ENCODE results near the gene FANCC. TPM values are rescaled to one million over a fixed set of nuclear protein-coding genes. Genes with fewer than 3 reads are reported as not detected.

The FANCC gene
- total RNA-seq, 4 donors from 2014 or later: 7.7 to 27.8 (median 9.0) TPM

- no peaks in the 10 kb centered on the region for H3K9me3 ChIP-seq
- no peaks in the 10 kb centered on the region for H3K27me3 ChIP-seq
- H3K27ac ChIP-seq: no peak overlapping the region
- 50% methylated on average over 3 of the region's 3 CpGs for WGBS
- DNase-seq (ENCODE audit: low spot score in 2 of 2): no peak
- no peak for TF ChIP-seq POLR2AphosphoS5 (IDR thresholded peaks at IDR 0.05)
- TF ChIP-seq EP300 (IDR thresholded peaks at IDR 0.05): no peak
- no peak for TF ChIP-seq CTCF (IDR thresholded peaks at IDR 0.05)
- no peak for TF ChIP-seq POLR2A (IDR thresholded peaks at IDR 0.05)
- no peak overlapping the region for H3K4me3 ChIP-seq
- H3K4me1 ChIP-seq: no peaks in the 10 kb centered on the region
- H3K36me3 ChIP-seq: no peaks in the 10 kb centered on the region
These were observed 119.7 kb downstream of the FANCC start for GRCh38 chr9:95197692-95198271.

- no peaks in the 10 kb centered on the region for H3K36me3 ChIP-seq
- 96% methylated on average over 5 of the region's 5 CpGs for WGBS
- H3K27me3 ChIP-seq: no peaks in the 10 kb centered on the region
- TF ChIP-seq CTCF (IDR thresholded peaks at IDR 0.05) (no peak), POLR2AphosphoS5 (IDR thresholded peaks at IDR 0.05) (no peak), POLR2A (IDR thresholded peaks at IDR 0.05) (no peak), EP300 (IDR thresholded peaks at IDR 0.05) (no peak)
- no peak for DNase-seq (ENCODE audit: low spot score in 2 of 2)
- peaks cover 13% of the 10 kb centered on the region for H3K4me1 ChIP-seq
- no peaks in the 10 kb centered on the region for H3K9me3 ChIP-seq
- no peak overlapping the region for H3K27ac ChIP-seq
- no peak overlapping the region for H3K4me3 ChIP-seq
These were observed 124.0 kb downstream of the FANCC start for GRCh38 chr9:95193480-95193879.

GRCh38 chr9:95193067-95193466, 124.4 kb downstream of the FANCC start:
- WGBS: 88% methylated on average over 8 of the region's 8 CpGs
- H3K4me3 ChIP-seq: no peak overlapping the region
- no peaks in the 10 kb centered on the region for H3K36me3 ChIP-seq
- no peaks in the 10 kb centered on the region for H3K27me3 ChIP-seq
- TF ChIP-seq POLR2AphosphoS5 (IDR thresholded peaks at IDR 0.05): no peak
- TF ChIP-seq POLR2A (IDR thresholded peaks at IDR 0.05): no peak
- TF ChIP-seq EP300 (IDR thresholded peaks at IDR 0.05): no peak
- no peak for TF ChIP-seq CTCF (IDR thresholded peaks at IDR 0.05)
- H3K4me1 ChIP-seq: peaks cover 13% of the 10 kb centered on the region
- no peaks in the 10 kb centered on the region for H3K9me3 ChIP-seq
- no peak overlapping the region for H3K27ac ChIP-seq
- no peak for DNase-seq (ENCODE audit: low spot score in 2 of 2)

DNA sequence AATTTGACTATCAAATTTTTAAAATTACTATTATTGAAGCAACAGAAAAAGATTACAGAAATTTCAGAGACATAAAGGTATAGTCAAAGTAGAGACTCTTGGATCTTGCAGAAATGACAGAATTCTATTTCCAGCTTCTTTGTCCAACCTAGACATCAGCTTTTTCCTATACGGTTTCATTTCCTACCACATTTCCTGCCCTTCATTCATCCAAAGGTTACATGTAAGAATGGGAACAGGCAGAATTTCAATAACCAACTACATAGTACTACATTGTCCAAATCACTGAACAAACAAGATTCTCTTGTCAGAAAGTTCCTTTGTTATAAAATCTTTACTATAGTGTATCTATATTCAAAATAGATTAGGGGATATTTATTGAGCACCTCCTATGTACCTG, 124.9 kb downstream of the FANCC start:
- no peaks in the 10 kb centered on the region for H3K9me3 ChIP-seq
- H3K27ac ChIP-seq: no peak overlapping the region
- no peaks in the 10 kb centered on the region for H3K27me3 ChIP-seq
- no peaks in the 10 kb centered on the region for H3K36me3 ChIP-seq
- H3K4me1 ChIP-seq: peaks cover 13% of the 10 kb centered on the region
- H3K4me3 ChIP-seq: no peak overlapping the region
- WGBS: 73% methylated on average over 1 of the region's 1 CpG
- DNase-seq (ENCODE audit: low spot score in 2 of 2): no peak
- TF ChIP-seq POLR2A (IDR thresholded peaks at IDR 0.05) (no peak), EP300 (IDR thresholded peaks at IDR 0.05) (no peak), CTCF (IDR thresholded peaks at IDR 0.05) (no peak), POLR2AphosphoS5 (IDR thresholded peaks at IDR 0.05) (no peak)

- Histone ChIP-seq H3K27ac (no peak overlapping the region), H3K9me3 (no peaks in the 10 kb centered on the region), H3K36me3 (no peaks in the 10 kb centered on the region), H3K4me1 (peaks cover 13% of the 10 kb centered on the region), H3K27me3 (no peaks in the 10 kb centered on the region), H3K4me3 (no peak overlapping the region)
- DNase-seq (ENCODE audit: low spot score in 2 of 2): no peak
- 58% methylated on average over 4 of the region's 4 CpGs for WGBS
- no peak for TF ChIP-seq POLR2AphosphoS5 (IDR thresholded peaks at IDR 0.05)
- no peak for TF ChIP-seq CTCF (IDR thresholded peaks at IDR 0.05)
- no peak for TF ChIP-seq POLR2A (IDR thresholded peaks at IDR 0.05)
- no peak for TF ChIP-seq EP300 (IDR thresholded peaks at IDR 0.05)
These were observed 127.1 kb downstream of the FANCC start for GRCh38 chr9:95190413-95190812.
